Dermis microvascular lymphatic vessel endothelial cell (primary cell): ENCODE measurements around the gene PRELID3B. TPM values are rescaled to one million over a fixed set of nuclear protein-coding genes. Genes with fewer than 3 reads are reported as not detected.
A peak's percentile ranks its signal among the peaks of the same experiment; 100 is the strongest.

Source experiments
- DNase-seq, 2 donors: peaks; one replicate each; pipeline versions ENCODE4 v3.0.0 to v3.0.0-alpha.2; 2010; ENCODE audit warnings: low read depth in 2 of 2
- total RNA-seq: library from RNA; depleted of rRNA; stranded (reverse); fragments of >200 nt; gene quantifications from 2 replicates; pipeline ENCODE4 v1.2.1, GENCODE V29; 2014

Gene PRELID3B
- total RNA-seq, 1 donor from 2014 or later = 93.3 TPM

- DNase-seq = peak; percentile 52 to 69
Measured at GRCh38 chr20:59010321-59010994, 32.1 kb downstream of the PRELID3B start.

- DNase-seq = no peak
Measured at GRCh38 chr20:59008715-59009336, 33.8 kb downstream of the PRELID3B start.

GRCh38 chr20:59007665-59008511 lies 34.7 kb downstream of the PRELID3B start:
- DNase-seq = peak; percentile 55 to 61

- peak in 1 of 2 donors; percentile 53 for DNase-seq
Measured at GRCh38 chr20:59006864-59007664, 35.5 kb downstream of the PRELID3B start, which contains the start of gene CTSZ. CTSZ (minus strand) TSS chr20:59007254; CDS start chr20:59007128, 126 bp downstream.

- DNase-seq = peak in 1 of 2 donors; percentile 60
Measured at GRCh38 chr20:59006167-59006863, 36.3 kb downstream of the PRELID3B start.

GRCh38 chr20:59005523-59006166 lies 36.9 kb downstream of the PRELID3B start:
- no peak for DNase-seq

GRCh38 chr20:59004763-59005522 lies 37.6 kb downstream of the PRELID3B start:
- peak in 1 of 2 donors; percentile 73 for DNase-seq

GRCh38 chr20:59004493-59004762 lies 38.2 kb downstream of the PRELID3B start:
- DNase-seq = no peak

GRCh38 chr20:59003836-59004492 lies 38.6 kb downstream of the PRELID3B start:
- DNase-seq = no peak

- no peak for DNase-seq
Measured at GRCh38 chr20:59002874-59003399, 39.6 kb downstream of the PRELID3B start.

- no peak for DNase-seq
Measured at GRCh38 chr20:59002388-59002787, 40.2 kb downstream of the PRELID3B start.

GRCh38 chr20:59001449-59002171 lies 41.0 kb downstream of the PRELID3B start:
- DNase-seq = no peak

- DNase-seq = no peak
Measured at GRCh38 chr20:59001068-59001448, 41.5 kb downstream of the PRELID3B start.

GRCh38 chr20:59000326-59000725 lies 42.3 kb downstream of the PRELID3B start:
- DNase-seq = no peak

- DNase-seq = no peak
Measured at GRCh38 chr20:58998656-58999055, 43.9 kb downstream of the PRELID3B start.

- no peak for DNase-seq
Measured at GRCh38 chr20:58997141-58997770, 45.3 kb downstream of the PRELID3B start.

- DNase-seq = no peak
Measured at GRCh38 chr20:58996226-58996611, 46.4 kb downstream of the PRELID3B start.
